Peyer's patch (tissue), 4 donors: ENCODE data around the gene FAM228B.

Experiments
- POLR2A ChIP-seq, 2 donors: fragments of 450-650 bp; IDR thresholded peaks; one replicate each; pipeline ENCODE4 v1.5.1; 2017; ENCODE audit warnings: antibody characterized with exemption in 2 of 2, mild to moderate bottlenecking in 2 of 2, moderate library complexity in 2 of 2
- TF ChIP-seq, protein P1 (sequence below), 6 experiments: fragments of 450-650 bp in 4 of 6; fragments of 200-600 bp in 2 of 6; sonication (generic) in 1 of 6; IDR thresholded peaks; one replicate each; pipeline ENCODE4 v1.5.1; 2017 to 2019; ENCODE audit warnings: antibody characterized with exemption in 6 of 6, mild to moderate bottlenecking in 3 of 6, moderate library complexity in 1 of 6

- TF ChIP-seq, protein P1, sequence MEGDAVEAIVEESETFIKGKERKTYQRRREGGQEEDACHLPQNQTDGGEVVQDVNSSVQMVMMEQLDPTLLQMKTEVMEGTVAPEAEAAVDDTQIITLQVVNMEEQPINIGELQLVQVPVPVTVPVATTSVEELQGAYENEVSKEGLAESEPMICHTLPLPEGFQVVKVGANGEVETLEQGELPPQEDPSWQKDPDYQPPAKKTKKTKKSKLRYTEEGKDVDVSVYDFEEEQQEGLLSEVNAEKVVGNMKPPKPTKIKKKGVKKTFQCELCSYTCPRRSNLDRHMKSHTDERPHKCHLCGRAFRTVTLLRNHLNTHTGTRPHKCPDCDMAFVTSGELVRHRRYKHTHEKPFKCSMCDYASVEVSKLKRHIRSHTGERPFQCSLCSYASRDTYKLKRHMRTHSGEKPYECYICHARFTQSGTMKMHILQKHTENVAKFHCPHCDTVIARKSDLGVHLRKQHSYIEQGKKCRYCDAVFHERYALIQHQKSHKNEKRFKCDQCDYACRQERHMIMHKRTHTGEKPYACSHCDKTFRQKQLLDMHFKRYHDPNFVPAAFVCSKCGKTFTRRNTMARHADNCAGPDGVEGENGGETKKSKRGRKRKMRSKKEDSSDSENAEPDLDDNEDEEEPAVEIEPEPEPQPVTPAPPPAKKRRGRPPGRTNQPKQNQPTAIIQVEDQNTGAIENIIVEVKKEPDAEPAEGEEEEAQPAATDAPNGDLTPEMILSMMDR (IDR thresholded peaks at IDR 0.05), result no peak
- TF ChIP-seq POLR2A (IDR thresholded peaks at IDR 0.05), result no peak
Measured at GRCh38 chr2:24088821-24089359, 34.4 kb upstream of the FAM228B start.
